ENCODE measurements around the gene NR2E1.

Gene NR2E1

DNA sequence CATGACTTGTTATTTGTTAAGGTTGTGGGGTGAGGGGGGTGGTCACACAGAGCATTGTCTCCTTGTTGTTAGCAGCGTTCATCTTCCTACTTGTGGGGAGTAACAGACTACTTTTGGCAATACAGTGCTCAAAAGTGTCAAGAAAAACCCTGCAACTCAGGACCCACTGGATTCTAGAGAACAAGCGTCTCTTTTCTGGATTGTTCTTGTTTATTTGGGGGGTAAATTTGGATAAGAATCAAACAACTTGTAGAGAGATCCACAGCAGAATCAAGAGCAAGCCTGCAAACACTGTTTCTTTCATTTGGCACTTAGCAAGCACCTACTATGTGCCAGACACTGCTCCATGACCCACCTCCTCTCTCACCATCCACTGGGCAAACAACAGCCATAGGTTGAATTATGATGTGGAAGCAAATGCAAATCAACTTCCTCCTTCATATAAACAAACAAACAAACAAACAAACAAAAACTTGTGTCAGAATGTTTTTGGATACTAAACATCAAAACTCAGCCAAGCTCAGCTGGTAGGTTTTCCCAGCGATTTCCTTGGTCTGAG lies 4.0 kb upstream of the NR2E1 start:
- no peak for TF ChIP-seq EZH2 (IDR thresholded peaks at IDR 0.05; ENCODE audit: borderline replicate concordance, low read length)
- TF ChIP-seq, protein P1, sequence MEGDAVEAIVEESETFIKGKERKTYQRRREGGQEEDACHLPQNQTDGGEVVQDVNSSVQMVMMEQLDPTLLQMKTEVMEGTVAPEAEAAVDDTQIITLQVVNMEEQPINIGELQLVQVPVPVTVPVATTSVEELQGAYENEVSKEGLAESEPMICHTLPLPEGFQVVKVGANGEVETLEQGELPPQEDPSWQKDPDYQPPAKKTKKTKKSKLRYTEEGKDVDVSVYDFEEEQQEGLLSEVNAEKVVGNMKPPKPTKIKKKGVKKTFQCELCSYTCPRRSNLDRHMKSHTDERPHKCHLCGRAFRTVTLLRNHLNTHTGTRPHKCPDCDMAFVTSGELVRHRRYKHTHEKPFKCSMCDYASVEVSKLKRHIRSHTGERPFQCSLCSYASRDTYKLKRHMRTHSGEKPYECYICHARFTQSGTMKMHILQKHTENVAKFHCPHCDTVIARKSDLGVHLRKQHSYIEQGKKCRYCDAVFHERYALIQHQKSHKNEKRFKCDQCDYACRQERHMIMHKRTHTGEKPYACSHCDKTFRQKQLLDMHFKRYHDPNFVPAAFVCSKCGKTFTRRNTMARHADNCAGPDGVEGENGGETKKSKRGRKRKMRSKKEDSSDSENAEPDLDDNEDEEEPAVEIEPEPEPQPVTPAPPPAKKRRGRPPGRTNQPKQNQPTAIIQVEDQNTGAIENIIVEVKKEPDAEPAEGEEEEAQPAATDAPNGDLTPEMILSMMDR (IDR thresholded peaks at IDR 0.05; ENCODE audit: low read length): no peak
- no peak overlapping the region for H3K4me3 ChIP-seq (ENCODE audit: low read depth, low read length, poor library complexity, severe bottlenecking)
- no peaks in the 10 kb centered on the region for H3F3A ChIP-seq (ENCODE audit: insufficient read depth, low read length)
- no peak overlapping the region for H3K9ac ChIP-seq (ENCODE audit: low read length)
- H3K4me1 ChIP-seq (ENCODE audit: insufficient read depth, low read length, severe bottlenecking): peaks cover 14% of the 10 kb centered on the region
- no peaks in the 10 kb centered on the region for H3K79me2 ChIP-seq (ENCODE audit: insufficient read depth, low read length)
- no peak overlapping the region for H3K4me2 ChIP-seq (ENCODE audit: low read length)
- H3K27ac ChIP-seq (ENCODE audit: low read depth, low read length, poor library complexity, severe bottlenecking): no peak overlapping the region
- H2AFZ ChIP-seq (ENCODE audit: low read length): no peak overlapping the region
- no peaks in the 10 kb centered on the region for H3K9me3 ChIP-seq (ENCODE audit: low read length)
- no peaks in the 10 kb centered on the region for H3K36me3 ChIP-seq (ENCODE audit: insufficient read depth, low read length)
- H4K20me1 ChIP-seq (ENCODE audit: insufficient read depth, low read length): no peaks in the 10 kb centered on the region
- no peaks in the 10 kb centered on the region for H3K9me2 ChIP-seq (ENCODE audit: low read depth, low read length)
- H3K27me3 ChIP-seq (ENCODE audit: insufficient read depth, low read length): peaks cover 6% of the 10 kb centered on the region; the same call in 1 of the 2 replicates

DNA sequence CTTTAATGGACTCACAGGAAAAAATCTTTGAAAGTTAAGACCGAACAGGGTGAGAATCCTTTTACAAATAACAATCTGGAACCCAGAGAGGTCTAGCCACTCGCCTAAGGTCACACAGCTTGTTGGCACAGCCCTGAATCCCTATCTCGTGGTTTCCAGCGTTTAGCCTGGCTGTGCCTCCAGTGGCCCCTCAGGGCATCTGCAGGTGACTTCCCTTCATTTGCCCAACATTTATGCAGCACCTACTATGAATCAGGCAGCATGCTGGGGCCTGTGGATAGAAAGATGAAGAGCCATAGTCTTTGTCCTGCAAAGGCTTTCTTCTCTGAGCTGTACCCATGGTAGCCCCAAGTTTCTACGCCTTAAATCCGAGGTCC lies 2.6 kb upstream of the NR2E1 start:
- Histone ChIP-seq H4K20me1 (ENCODE audit: insufficient read depth, low read length) (no peaks in the 10 kb centered on the region), H3K9ac (ENCODE audit: low read length) (no peak overlapping the region), H3K27ac (ENCODE audit: low read depth, low read length, poor library complexity, severe bottlenecking) (no peak overlapping the region), H2AFZ (ENCODE audit: low read length) (no peak overlapping the region), H3K4me1 (ENCODE audit: insufficient read depth, low read length, severe bottlenecking) (peaks cover 3% of the 10 kb centered on the region), H3K9me3 (ENCODE audit: low read length) (no peaks in the 10 kb centered on the region), H3K36me3 (ENCODE audit: insufficient read depth, low read length) (no peaks in the 10 kb centered on the region), H3K79me2 (ENCODE audit: insufficient read depth, low read length) (no peaks in the 10 kb centered on the region), H3F3A (ENCODE audit: insufficient read depth, low read length) (no peaks in the 10 kb centered on the region), H3K4me3 (ENCODE audit: low read depth, low read length, poor library complexity, severe bottlenecking) (no peak overlapping the region), H3K4me2 (ENCODE audit: low read length) (no peak overlapping the region), H3K27me3 (ENCODE audit: insufficient read depth, low read length) (peaks cover 6% of the 10 kb centered on the region; the same call in 1 of the 2 replicates), H3K9me2 (ENCODE audit: low read depth, low read length) (no peaks in the 10 kb centered on the region)
- TF ChIP-seq, protein P1 (IDR thresholded peaks at IDR 0.05; ENCODE audit: low read length): 0 out of 2 replicates have a peak, but pooled peaks have one; percentile 16
- TF ChIP-seq EZH2 (IDR thresholded peaks at IDR 0.05; ENCODE audit: borderline replicate concordance, low read length): no peak

- Histone ChIP-seq H3K4me2 (ENCODE audit: low read length) (no peak overlapping the region), H3K79me2 (ENCODE audit: insufficient read depth, low read length) (no peaks in the 10 kb centered on the region), H2AFZ (ENCODE audit: low read length) (no peak overlapping the region), H3K27ac (ENCODE audit: low read depth, low read length, poor library complexity, severe bottlenecking) (no peak overlapping the region), H3K4me3 (ENCODE audit: low read depth, low read length, poor library complexity, severe bottlenecking) (no peak overlapping the region), H3F3A (ENCODE audit: insufficient read depth, low read length) (no peaks in the 10 kb centered on the region), H3K9me3 (ENCODE audit: low read length) (no peaks in the 10 kb centered on the region), H3K9me2 (ENCODE audit: low read depth, low read length) (no peaks in the 10 kb centered on the region), H3K9ac (ENCODE audit: low read length) (no peak overlapping the region), H3K27me3 (ENCODE audit: insufficient read depth, low read length) (peaks cover 7% of the 10 kb centered on the region), H4K20me1 (ENCODE audit: insufficient read depth, low read length) (no peaks in the 10 kb centered on the region), H3K4me1 (ENCODE audit: insufficient read depth, low read length, severe bottlenecking) (peaks cover 9% of the 10 kb centered on the region), H3K36me3 (ENCODE audit: insufficient read depth, low read length) (no peaks in the 10 kb centered on the region)
- TF ChIP-seq, protein P1 (IDR thresholded peaks at IDR 0.05; ENCODE audit: low read length): no peak
- no peak for TF ChIP-seq EZH2 (IDR thresholded peaks at IDR 0.05; ENCODE audit: borderline replicate concordance, low read length)
Measured at GRCh38 chr6:108163644-108164542, 1.9 kb upstream of the NR2E1 start.

Data from OCI-LY1 (cell line).